ENCODE data around the gene MYO10. TPM values are rescaled to one million over a fixed set of nuclear protein-coding genes. Genes with fewer than 3 reads are reported as not detected.

MYO10 gene
- total RNA-seq, 1 donor from 2014 or later = 20.0 TPM

GRCh38 chr5:16952968-16953671, 17.0 kb upstream of the MYO10 start:
- Histone ChIP-seq H3K27me3 (no peaks in the 10 kb centered on the region), H3K27ac (no peak overlapping the region), H3K36me3 (no peaks in the 10 kb centered on the region), H3K4me1 (no peaks in the 10 kb centered on the region), H3K4me3 (no peak overlapping the region), H3K9me3 (no peaks in the 10 kb centered on the region)
- intact Hi-C loops (cut with DNase I) = no loop called here
- DNase-seq (ENCODE audit: low spot score in 2 of 2) = no peak
- no peak for TF ChIP-seq CTCF (IDR thresholded peaks at IDR 0.05)

- no peak for DNase-seq (ENCODE audit: low spot score in 2 of 2)
These were observed 10.6 kb upstream of the MYO10 start for GRCh38 chr5:16946725-16947124.

GRCh38 chr5:16944816-16945562, 8.9 kb upstream of the MYO10 start:
- Histone ChIP-seq H3K4me1 (no peaks in the 10 kb centered on the region), H3K9me3 (peaks cover 0 to 12% of the 10 kb centered on the region in 2 donors), H3K4me3 (no peak overlapping the region), H3K27me3 (no peaks in the 10 kb centered on the region), H3K27ac (no peak overlapping the region), H3K36me3 (no peaks in the 10 kb centered on the region)
- no peak for TF ChIP-seq CTCF (IDR thresholded peaks at IDR 0.05)
- intact Hi-C loops (cut with DNase I) = no loop called here
- DNase-seq (ENCODE audit: low spot score in 2 of 2) = no peak

More at GRCh38 chr5:16946725-16947124, 10.6 kb upstream of the MYO10 start:
- H3K4me1 ChIP-seq = no peaks in the 10 kb centered on the region
- intact Hi-C loops (cut with DNase I) = no loop called here
- no peaks in the 10 kb centered on the region for H3K36me3 ChIP-seq
- H3K27me3 ChIP-seq = no peaks in the 10 kb centered on the region
- no peak overlapping the region for H3K4me3 ChIP-seq
- H3K9me3 ChIP-seq = peaks cover 0 to 12% of the 10 kb centered on the region in 2 donors
- no peak overlapping the region for H3K27ac ChIP-seq
- TF ChIP-seq CTCF (IDR thresholded peaks at IDR 0.05) = no peak

GRCh38 chr5:16943846-16944678, 8.0 kb upstream of the MYO10 start:
- Histone ChIP-seq H3K4me1 (no peaks in the 10 kb centered on the region), H3K9me3 (peaks cover 0 to 12% of the 10 kb centered on the region in 2 donors), H3K36me3 (no peaks in the 10 kb centered on the region), H3K27ac (no peak overlapping the region), H3K4me3 (no peak overlapping the region), H3K27me3 (no peaks in the 10 kb centered on the region)
- no peak for DNase-seq (ENCODE audit: low spot score in 2 of 2)
- intact Hi-C loops (cut with DNase I) = no loop called here
- no peak for TF ChIP-seq CTCF (IDR thresholded peaks at IDR 0.05)

GRCh38 chr5:16937503-16938161, 1.5 kb upstream of the MYO10 start:
- H3K27ac ChIP-seq = no peak overlapping the region
- TF ChIP-seq CTCF (IDR thresholded peaks at IDR 0.05) = no peak
- no peaks in the 10 kb centered on the region for H3K9me3 ChIP-seq
- H3K4me1 ChIP-seq = no peaks in the 10 kb centered on the region
- DNase-seq (ENCODE audit: low spot score in 2 of 2) = no peak
- H3K4me3 ChIP-seq = no peak overlapping the region
- H3K27me3 ChIP-seq = no peaks in the 10 kb centered on the region
- intact Hi-C loops (cut with DNase I) = loop anchor here (2.0 to 5.0 kb wide), 4 partner anchors 50 to 250 kb away; no protein-coding TSS in a partner anchor
- no peaks in the 10 kb centered on the region for H3K36me3 ChIP-seq
